PFSK-1 (cell line): ENCODE data around the gene RPAP3.

ENCODE experiments used
- FOXP2 ChIP-seq: optimal IDR thresholded peaks from 2 replicates; pipeline ENCODE3; 2011; ENCODE audit warnings: borderline replicate concordance, control low read depth, inconsistent platforms; ENCODE audit not compliant: insufficient read depth; ENCODE audit errors: extremely low read length, extremely low read depth
- POLR2AphosphoS5 ChIP-seq: IDR thresholded peaks from 2 replicates; pipeline ENCODE4 v1.6.1; 2012; ENCODE audit warnings: low read depth, mild to moderate bottlenecking, control low read depth, low read length, moderate library complexity
- SIN3A ChIP-seq: IDR thresholded peaks from 2 replicates; pipeline ENCODE4 v1.6.1; 2012; ENCODE audit warnings: mild to moderate bottlenecking, low read length, moderate library complexity, borderline replicate concordance; ENCODE audit not compliant: insufficient read depth
- TAF1 ChIP-seq: IDR thresholded peaks from 2 replicates; pipeline ENCODE4 v1.6.1; 2012; ENCODE audit warnings: low read length, control low read depth, borderline replicate concordance; ENCODE audit not compliant: insufficient read depth
- TF ChIP-seq, protein P1 (sequence below), 2 experiments: IDR thresholded peaks; 2 replicates each; pipeline versions ENCODE4 v1.6.1 to v1.8.0; 2011 to 2012; ENCODE audit warnings: low read depth in 2 of 2, low read length in 2 of 2, control low read depth in 1 of 2, inconsistent platforms in 1 of 2, mild to moderate bottlenecking in 1 of 2, moderate library complexity in 1 of 2; ENCODE audit not compliant: insufficient read depth in 1 of 2

Gene RPAP3

DNA sequence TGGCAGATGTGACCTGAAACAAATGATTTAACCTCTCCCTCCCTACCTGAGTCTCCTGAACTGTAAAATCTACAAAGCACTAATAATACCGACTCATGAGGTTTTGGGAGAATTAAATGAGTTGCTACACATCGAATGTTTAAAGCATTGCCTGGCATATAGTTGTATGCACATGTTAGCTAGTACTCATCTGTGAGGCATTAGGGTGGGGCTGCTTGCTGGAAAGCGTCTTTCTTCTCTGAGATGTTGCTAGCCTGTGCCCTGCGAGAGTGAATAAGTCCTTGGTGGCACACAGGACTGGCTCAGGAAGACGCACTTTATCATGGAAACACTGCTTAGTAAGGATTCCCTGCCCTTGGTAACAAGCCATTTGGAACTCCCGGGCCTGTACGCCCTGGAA, 46.7 kb upstream of the RPAP3 start:
- TF ChIP-seq TAF1: no peak

DNA sequence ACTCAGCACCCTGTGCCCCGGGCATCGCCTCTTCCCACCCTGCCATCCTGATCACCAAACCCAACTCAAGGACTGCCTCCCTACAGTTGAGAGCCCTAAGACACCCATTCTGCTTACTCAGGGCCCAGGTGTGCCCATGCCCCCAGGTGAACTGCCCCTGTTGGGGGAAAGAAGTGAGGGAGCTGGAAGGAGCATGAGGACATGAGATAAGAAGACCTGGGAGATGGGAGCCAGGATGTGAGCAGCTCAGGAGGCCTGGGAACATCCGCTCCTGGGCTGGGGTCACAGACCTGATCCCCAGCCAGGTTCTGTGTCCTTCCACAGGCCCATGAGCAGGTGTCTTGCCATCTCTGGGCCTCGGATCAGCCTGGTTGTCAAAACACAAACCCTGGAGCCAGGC, 46.3 kb upstream of the RPAP3 start:
- TF ChIP-seq TAF1 (no peak), SIN3A (no peak), POLR2AphosphoS5 (no peak), FOXP2 (no peak)
- TF ChIP-seq, protein P1, sequence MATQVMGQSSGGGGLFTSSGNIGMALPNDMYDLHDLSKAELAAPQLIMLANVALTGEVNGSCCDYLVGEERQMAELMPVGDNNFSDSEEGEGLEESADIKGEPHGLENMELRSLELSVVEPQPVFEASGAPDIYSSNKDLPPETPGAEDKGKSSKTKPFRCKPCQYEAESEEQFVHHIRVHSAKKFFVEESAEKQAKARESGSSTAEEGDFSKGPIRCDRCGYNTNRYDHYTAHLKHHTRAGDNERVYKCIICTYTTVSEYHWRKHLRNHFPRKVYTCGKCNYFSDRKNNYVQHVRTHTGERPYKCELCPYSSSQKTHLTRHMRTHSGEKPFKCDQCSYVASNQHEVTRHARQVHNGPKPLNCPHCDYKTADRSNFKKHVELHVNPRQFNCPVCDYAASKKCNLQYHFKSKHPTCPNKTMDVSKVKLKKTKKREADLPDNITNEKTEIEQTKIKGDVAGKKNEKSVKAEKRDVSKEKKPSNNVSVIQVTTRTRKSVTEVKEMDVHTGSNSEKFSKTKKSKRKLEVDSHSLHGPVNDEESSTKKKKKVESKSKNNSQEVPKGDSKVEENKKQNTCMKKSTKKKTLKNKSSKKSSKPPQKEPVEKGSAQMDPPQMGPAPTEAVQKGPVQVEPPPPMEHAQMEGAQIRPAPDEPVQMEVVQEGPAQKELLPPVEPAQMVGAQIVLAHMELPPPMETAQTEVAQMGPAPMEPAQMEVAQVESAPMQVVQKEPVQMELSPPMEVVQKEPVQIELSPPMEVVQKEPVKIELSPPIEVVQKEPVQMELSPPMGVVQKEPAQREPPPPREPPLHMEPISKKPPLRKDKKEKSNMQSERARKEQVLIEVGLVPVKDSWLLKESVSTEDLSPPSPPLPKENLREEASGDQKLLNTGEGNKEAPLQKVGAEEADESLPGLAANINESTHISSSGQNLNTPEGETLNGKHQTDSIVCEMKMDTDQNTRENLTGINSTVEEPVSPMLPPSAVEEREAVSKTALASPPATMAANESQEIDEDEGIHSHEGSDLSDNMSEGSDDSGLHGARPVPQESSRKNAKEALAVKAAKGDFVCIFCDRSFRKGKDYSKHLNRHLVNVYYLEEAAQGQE (IDR thresholded peaks at IDR 0.05; ENCODE audit: insufficient read depth in 1 of 2, low read depth in 2 of 2, low read length in 2 of 2): no peak

DNA sequence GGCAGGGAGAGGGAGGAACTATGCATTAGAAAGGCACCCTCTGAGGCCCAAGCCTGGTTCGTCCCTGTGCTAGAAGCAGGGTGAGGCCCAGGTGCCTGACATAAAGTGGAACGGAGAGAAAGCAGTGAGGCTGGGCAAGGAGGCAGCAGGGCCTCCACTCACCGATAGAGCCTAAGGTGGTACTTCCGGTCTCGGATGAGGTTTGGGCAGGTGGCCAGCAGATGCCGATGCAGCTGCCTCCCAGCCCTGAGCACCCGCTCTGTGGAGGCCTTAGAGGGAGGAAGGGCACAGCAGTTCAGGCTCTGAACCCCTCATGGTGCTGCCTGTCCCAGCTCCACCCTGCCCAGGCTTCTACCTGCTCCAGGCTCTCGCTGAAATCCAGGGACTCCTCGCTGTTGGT, 45.7 kb upstream of the RPAP3 start:
- no peak for TF ChIP-seq SIN3A
- TF ChIP-seq FOXP2: no peak
- TF ChIP-seq TAF1: no peak
- no peak for TF ChIP-seq POLR2AphosphoS5
- TF ChIP-seq, protein P1 (IDR thresholded peaks at IDR 0.05; ENCODE audit: insufficient read depth in 1 of 2, low read depth in 2 of 2, low read length in 2 of 2): no peak

DNA sequence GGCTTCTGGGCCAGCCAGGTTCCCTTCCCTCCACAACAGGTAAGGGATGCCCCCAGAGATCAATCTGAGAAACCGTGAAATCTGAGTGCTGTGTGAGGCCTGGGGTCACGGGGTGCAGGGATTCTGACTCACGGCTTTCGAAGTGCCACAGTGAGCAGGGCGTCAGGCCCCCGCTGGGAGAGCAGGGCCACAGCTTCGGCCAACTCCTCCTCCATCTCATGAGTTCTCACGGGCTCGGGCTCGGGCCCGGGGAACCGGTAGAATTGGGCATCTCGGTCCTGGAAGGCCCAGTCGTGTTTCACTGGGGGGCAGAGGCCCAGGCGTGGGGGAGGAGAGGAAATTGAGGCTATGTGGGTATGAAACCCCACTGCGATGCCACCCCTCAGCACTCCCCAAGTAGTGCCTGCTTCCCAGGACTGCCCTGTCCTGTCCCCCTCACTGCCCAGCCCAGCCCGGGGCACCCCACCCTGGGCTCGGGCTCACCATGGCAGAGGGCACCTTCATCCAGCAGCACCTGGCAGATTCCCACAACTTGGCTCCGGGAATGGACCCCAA, 45.2 kb upstream of the RPAP3 start:
- TF ChIP-seq POLR2AphosphoS5 (no peak), TAF1 (no peak), SIN3A (no peak)
- TF ChIP-seq, protein P1 (IDR thresholded peaks at IDR 0.05; ENCODE audit: insufficient read depth in 1 of 2, low read depth in 2 of 2, low read length in 2 of 2): no peak

DNA sequence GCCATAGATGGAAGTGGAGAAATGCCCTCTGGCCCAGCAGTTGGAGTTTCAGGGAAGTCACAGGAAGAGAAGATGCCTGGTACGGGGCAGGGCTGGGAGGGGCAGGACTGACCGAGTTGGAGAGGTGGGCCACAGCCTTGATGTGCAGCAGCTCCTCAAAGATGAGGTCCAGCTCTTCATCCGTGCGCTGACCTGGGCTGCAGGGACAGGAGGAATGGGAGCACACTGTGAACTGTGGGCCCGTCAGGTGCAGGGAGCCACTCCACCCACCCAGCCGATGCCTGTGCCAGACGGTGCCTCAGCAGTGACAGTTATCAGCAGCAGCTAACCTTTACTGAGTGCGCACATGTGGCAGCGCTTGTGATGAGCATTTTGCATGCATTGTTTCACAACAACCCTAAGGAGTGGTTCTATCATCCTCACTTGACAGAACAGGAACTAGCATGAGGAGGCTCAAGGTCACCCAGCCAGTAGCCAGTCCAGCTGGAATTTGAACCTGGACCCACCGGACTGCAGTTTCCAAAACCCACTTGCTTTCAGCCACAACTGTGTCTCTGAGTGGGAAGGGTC, 44.5 kb upstream of the RPAP3 start:
- TF ChIP-seq SIN3A: no peak
- TF ChIP-seq, protein P1 (IDR thresholded peaks at IDR 0.05; ENCODE audit: insufficient read depth in 1 of 2, low read depth in 2 of 2, low read length in 2 of 2): no peak
- no peak for TF ChIP-seq POLR2AphosphoS5
- TF ChIP-seq TAF1: no peak
- TF ChIP-seq FOXP2: no peak
